ENCODE results near the gene IFIT2.

IFIT2 gene

GRCh38 chr10:89303161-89303560 is 1.3 kb downstream of the IFIT2 start:
- ChIA-PET POLR2A (interaction anchor here (1.1 kb wide), 1 partner anchor 25 kb away, joined by 3 read pairs; the partner anchor contains the start of gene IFIT3), CTCF (no interaction called here)
- DNase-seq (ENCODE audit: extremely low spot score) = no peak
- TF ChIP-seq ZNF384 (IDR thresholded peaks at IDR 0.05) = no peak
- no peak for TF ChIP-seq CTBP1 (IDR thresholded peaks at IDR 0.05; ENCODE audit: borderline replicate concordance)
- no peak for TF ChIP-seq HDGF (IDR thresholded peaks at IDR 0.05; ENCODE audit: borderline replicate concordance)
- TF ChIP-seq LEF1 (IDR thresholded peaks at IDR 0.05; ENCODE audit: borderline replicate concordance) = no peak
- TF ChIP-seq PKNOX1 (IDR thresholded peaks at IDR 0.05) = no peak
- no peak for TF ChIP-seq FOXK2 (IDR thresholded peaks at IDR 0.05)
- TF ChIP-seq L3MBTL2 (conservative IDR thresholded peaks at IDR 0.05) = no peak
- no peak for TF ChIP-seq ELF4 (IDR thresholded peaks at IDR 0.05)
- no peak for TF ChIP-seq SUZ12 (IDR thresholded peaks at IDR 0.05)

- no peak for DNase-seq (ENCODE audit: extremely low spot score)
- CTCF ChIA-PET = no interaction called here
- POLR2A ChIA-PET = no interaction called here
- TF ChIP-seq SP1 (IDR thresholded peaks at IDR 0.05) (no peak), FOXA1 (IDR thresholded peaks at IDR 0.05) (no peak), NFRKB (IDR thresholded peaks at IDR 0.05) (no peak), TARDBP (IDR thresholded peaks at IDR 0.05) (no peak), ZNF384 (IDR thresholded peaks at IDR 0.05) (no peak), LEF1 (IDR thresholded peaks at IDR 0.05; ENCODE audit: borderline replicate concordance) (no peak), L3MBTL2 (conservative IDR thresholded peaks at IDR 0.05) (no peak), FOXK2 (IDR thresholded peaks at IDR 0.05) (no peak), FOXM1 (IDR thresholded peaks at IDR 0.05; ENCODE audit: borderline replicate concordance) (no peak), ARNT (IDR thresholded peaks at IDR 0.05) (no peak), PKNOX1 (IDR thresholded peaks at IDR 0.05) (no peak), ELF4 (IDR thresholded peaks at IDR 0.05) (no peak)
Observed at GRCh38 chr10:89304026-89304425, 2.2 kb downstream of the IFIT2 start.

- ChIA-PET POLR2A (no interaction called here), CTCF (interaction anchor here (0.7 kb wide), 1 partner anchor 20 kb away, joined by 3 read pairs; no protein-coding TSS in a partner anchor)
- TF ChIP-seq NFRKB (IDR thresholded peaks at IDR 0.05) = no peak
- no peak for TF ChIP-seq SUZ12 (IDR thresholded peaks at IDR 0.05)
- TF ChIP-seq ARNT (IDR thresholded peaks at IDR 0.05) = no peak
- no peak for TF ChIP-seq SP1 (IDR thresholded peaks at IDR 0.05)
- no peak for TF ChIP-seq FOXK2 (IDR thresholded peaks at IDR 0.05)
- no peak for TF ChIP-seq LEF1 (IDR thresholded peaks at IDR 0.05; ENCODE audit: borderline replicate concordance)
- no peak for TF ChIP-seq HDGF (IDR thresholded peaks at IDR 0.05; ENCODE audit: borderline replicate concordance)
- no peak for TF ChIP-seq ZNF384 (IDR thresholded peaks at IDR 0.05)
- no peak for TF ChIP-seq PKNOX1 (IDR thresholded peaks at IDR 0.05)
- TF ChIP-seq FOXA1 (IDR thresholded peaks at IDR 0.05) = no peak
- no peak for TF ChIP-seq FOXM1 (IDR thresholded peaks at IDR 0.05; ENCODE audit: borderline replicate concordance)
- TF ChIP-seq ELF4 (IDR thresholded peaks at IDR 0.05) = no peak
- no peak for TF ChIP-seq L3MBTL2 (conservative IDR thresholded peaks at IDR 0.05)
- TF ChIP-seq CTBP1 (IDR thresholded peaks at IDR 0.05; ENCODE audit: borderline replicate concordance) = no peak
- TF ChIP-seq TARDBP (IDR thresholded peaks at IDR 0.05) = no peak
- TF ChIP-seq BHLHE40 (IDR thresholded peaks at IDR 0.05; ENCODE audit: borderline replicate concordance) = no peak
- no peak for DNase-seq (ENCODE audit: extremely low spot score)
Observed at GRCh38 chr10:89304446-89304845, 2.6 kb downstream of the IFIT2 start.

GRCh38 chr10:89304925-89305324 is 3.1 kb downstream of the IFIT2 start:
- ChIA-PET CTCF (interaction anchor here (0.7 kb wide), 1 partner anchor 20 kb away, joined by 3 read pairs; no protein-coding TSS in a partner anchor), POLR2A (no interaction called here)

GRCh38 chr10:89305766-89306433 is 4.1 kb downstream of the IFIT2 start:
- CTCF ChIA-PET = no interaction called here
- DNase-seq (ENCODE audit: extremely low spot score) = no peak
- POLR2A ChIA-PET = no interaction called here
- TF ChIP-seq ARNT (IDR thresholded peaks at IDR 0.05) = no peak
- TF ChIP-seq BHLHE40 (IDR thresholded peaks at IDR 0.05; ENCODE audit: borderline replicate concordance) = no peak
- TF ChIP-seq HDGF (IDR thresholded peaks at IDR 0.05; ENCODE audit: borderline replicate concordance) = no peak
- TF ChIP-seq SUZ12 (IDR thresholded peaks at IDR 0.05) = no peak
- TF ChIP-seq FOXK2 (IDR thresholded peaks at IDR 0.05) = no peak
- TF ChIP-seq ELF4 (IDR thresholded peaks at IDR 0.05) = no peak

More at GRCh38 chr10:89304925-89305324, 3.1 kb downstream of the IFIT2 start:
- DNase-seq (ENCODE audit: extremely low spot score) = no peak
- TF ChIP-seq HDGF (IDR thresholded peaks at IDR 0.05; ENCODE audit: borderline replicate concordance) (no peak), LEF1 (IDR thresholded peaks at IDR 0.05; ENCODE audit: borderline replicate concordance) (no peak), ZNF384 (IDR thresholded peaks at IDR 0.05) (no peak), FOXM1 (IDR thresholded peaks at IDR 0.05; ENCODE audit: borderline replicate concordance) (no peak), NFRKB (IDR thresholded peaks at IDR 0.05) (no peak), BHLHE40 (IDR thresholded peaks at IDR 0.05; ENCODE audit: borderline replicate concordance) (no peak), ARNT (IDR thresholded peaks at IDR 0.05) (no peak), ELF4 (IDR thresholded peaks at IDR 0.05) (no peak), FOXA1 (IDR thresholded peaks at IDR 0.05) (no peak), FOXK2 (IDR thresholded peaks at IDR 0.05) (no peak), L3MBTL2 (conservative IDR thresholded peaks at IDR 0.05) (no peak), SUZ12 (IDR thresholded peaks at IDR 0.05) (no peak), CTBP1 (IDR thresholded peaks at IDR 0.05; ENCODE audit: borderline replicate concordance) (no peak), TARDBP (IDR thresholded peaks at IDR 0.05) (no peak)
